Neural progenitor cell (in vitro differentiated cells): Measurements from ENCODE around the gene KLF9. TPM values are rescaled to one million over a fixed set of nuclear protein-coding genes. Genes with fewer than 3 reads are reported as not detected.
A peak's percentile ranks its signal among the peaks of the same experiment; 100 is the strongest.

Experiments used
- DNase-seq: peaks from one replicate; pipeline ENCODE4 v3.0.0-alpha.2; 2016; ENCODE audit warnings: low spot score
- H2AFZ ChIP-seq: fragments of 200-600 bp; sonication (generic); replicated peaks from 2 replicates; pipeline ENCODE4 v1.6.1; 2016; ENCODE audit warnings: antibody characterized with exemption
- H3F3A ChIP-seq: fragments of 200-600 bp; sonication (generic); 2 replicates; pipeline ENCODE4 v1.6.1; 2016; ENCODE audit warnings: antibody characterized with exemption, low read depth
- H3K27ac ChIP-seq: fragments of 200-600 bp; sonication (generic); 2 replicates; pipeline ENCODE4 v1.5.1; 2016; ENCODE audit warnings: mild to moderate bottlenecking
- H3K27me3 ChIP-seq: fragments of 200-600 bp; sonication (generic); 2 replicates; pipeline ENCODE4 v1.6.1; 2016; ENCODE audit warnings: mild to moderate bottlenecking, moderate library complexity
- H3K36me3 ChIP-seq: fragments of 200-600 bp; sonication (generic); 2 replicates; pipeline ENCODE4 v1.5.1; 2016
- H3K4me1 ChIP-seq: fragments of 200-600 bp; sonication (generic); 2 replicates; pipeline ENCODE4 v1.6.1; 2016; ENCODE audit warnings: mixed run types
- H3K4me2 ChIP-seq: fragments of 200-600 bp; sonication (generic); 2 replicates; pipeline ENCODE4 v1.6.1; 2016
- H3K4me3 ChIP-seq: fragments of 200-600 bp; sonication (generic); 2 replicates; pipeline ENCODE4 v1.5.1; 2016
- H3K79me2 ChIP-seq: fragments of 200-600 bp; sonication (generic); 2 replicates; pipeline ENCODE4 v1.6.1; 2016; ENCODE audit warnings: low read depth
- H3K9ac ChIP-seq: fragments of 200-600 bp; sonication (generic); 2 replicates; pipeline ENCODE4 v1.6.1; 2016
- H3K9me3 ChIP-seq: fragments of 200-600 bp; sonication (generic); 2 replicates; pipeline ENCODE4 v1.5.1; 2016; ENCODE audit warnings: low read depth
- H4K20me1 ChIP-seq: fragments of 200-600 bp; sonication (generic); 2 replicates; pipeline ENCODE4 v1.6.1; 2016; ENCODE audit warnings: low read depth
- H3K27ac Mint-ChIP-seq: 3 replicates; pipeline ENCODE4 v1.8.0; 2021; ENCODE audit warnings: mixed read lengths
- H3K27me3 Mint-ChIP-seq: 2 replicates; pipeline ENCODE4 v1.8.0; 2022; ENCODE audit warnings: low read depth, mild to moderate bottlenecking, inconsistent platforms, moderate library complexity, mixed read lengths; ENCODE audit not compliant: insufficient read depth
- H3K36me3 Mint-ChIP-seq: 3 replicates; pipeline ENCODE4 v1.8.0; 2021; ENCODE audit warnings: mixed read lengths
- H3K4me1 Mint-ChIP-seq: 3 replicates; pipeline ENCODE4 v1.8.0; 2021; ENCODE audit warnings: mixed read lengths
- H3K4me3 Mint-ChIP-seq: 3 replicates; pipeline ENCODE4 v1.8.0; 2021; ENCODE audit warnings: mild to moderate bottlenecking, moderate library complexity, mixed read lengths
- H3K9me3 Mint-ChIP-seq: 3 replicates; pipeline ENCODE4 v1.8.0; 2020; ENCODE audit warnings: mixed read lengths
- CTCF ChIP-seq: fragments of 200-600 bp; sonication (generic); IDR thresholded peaks from 2 replicates; pipeline ENCODE4 v1.5.1; 2017; ENCODE audit warnings: antibody characterized with exemption, mild to moderate bottlenecking
- EZH2 ChIP-seq: fragments of 200-600 bp; sonication (generic); IDR thresholded peaks from 2 replicates; pipeline ENCODE4 v1.6.1; 2017; ENCODE audit warnings: antibody characterized with exemption, mild to moderate bottlenecking, moderate library complexity
- EZH2phosphoT487 ChIP-seq: fragments of 200-600 bp; sonication (generic); IDR thresholded peaks from 2 replicates; pipeline ENCODE4 v1.6.1; 2017; ENCODE audit warnings: antibody characterized with exemption
- total RNA-seq: library from RNA; depleted of rRNA; stranded (reverse); fragments of >200 nt; gene quantifications from 2 replicates; pipeline ENCODE4 v1.2.3, GENCODE V29; 2015; ENCODE audit warnings: low replicate concordance

Gene KLF9
- total RNA-seq, 1 donor from 2014 or later = 0.41 TPM

- Mint-ChIP-seq H3K4me1 (peaks cover 5% of the 10 kb centered on the region), H3K9me3 (no peaks in the 10 kb centered on the region), H3K27ac (no peak overlapping the region), H3K36me3 (no peaks in the 10 kb centered on the region), H3K27me3 (peaks cover 4% of the 10 kb centered on the region), H3K4me3 (no peak overlapping the region)
- Histone ChIP-seq H3K4me2 (peak overlapping the region; percentile 40), H2AFZ (no peak overlapping the region), H3K9me3 (no peaks in the 10 kb centered on the region), H3K4me1 (peaks cover 10% of the 10 kb centered on the region), H4K20me1 (no peaks in the 10 kb centered on the region), H3K4me3 (no peak overlapping the region), H3K9ac (no peak overlapping the region), H3F3A (peaks cover 4% of the 10 kb centered on the region), H3K27ac (no peak overlapping the region), H3K36me3 (no peaks in the 10 kb centered on the region), H3K27me3 (no peaks in the 10 kb centered on the region), H3K79me2 (no peaks in the 10 kb centered on the region)
- TF ChIP-seq CTCF (no peak), EZH2 (no peak), EZH2phosphoT487 (no peak)
- no peak for DNase-seq
These were observed 23.5 kb downstream of the KLF9 start for GRCh38 chr9:70390933-70391341.

GRCh38 chr9:70389621-70390266 lies 24.7 kb downstream of the KLF9 start:
- Mint-ChIP-seq H3K36me3 (no peaks in the 10 kb centered on the region), H3K27me3 (peaks cover 4% of the 10 kb centered on the region), H3K9me3 (no peaks in the 10 kb centered on the region), H3K4me1 (peaks cover 7% of the 10 kb centered on the region), H3K27ac (no peak overlapping the region), H3K4me3 (peak overlapping the region; percentile 50)
- Histone ChIP-seq H2AFZ (no peak overlapping the region), H3K4me2 (no peak overlapping the region), H3K4me1 (peaks cover 10% of the 10 kb centered on the region), H3K27ac (no peak overlapping the region), H3K27me3 (no peaks in the 10 kb centered on the region), H3K79me2 (no peaks in the 10 kb centered on the region), H3F3A (peaks cover 4% of the 10 kb centered on the region), H3K36me3 (no peaks in the 10 kb centered on the region), H3K9me3 (no peaks in the 10 kb centered on the region), H3K9ac (no peak overlapping the region), H4K20me1 (no peaks in the 10 kb centered on the region), H3K4me3 (no peak overlapping the region)
- DNase-seq = peak; percentile 26
- TF ChIP-seq EZH2phosphoT487 (no peak), EZH2 (no peak), CTCF (no peak)

- Mint-ChIP-seq H3K9me3 (no peaks in the 10 kb centered on the region), H3K27me3 (peaks cover 4% of the 10 kb centered on the region), H3K4me3 (no peak overlapping the region), H3K36me3 (no peaks in the 10 kb centered on the region), H3K4me1 (peaks cover 7% of the 10 kb centered on the region), H3K27ac (no peak overlapping the region)
- Histone ChIP-seq H3K27ac (no peak overlapping the region), H2AFZ (no peak overlapping the region), H3K4me2 (no peak overlapping the region), H3K27me3 (no peaks in the 10 kb centered on the region), H3K9me3 (no peaks in the 10 kb centered on the region), H3K79me2 (no peaks in the 10 kb centered on the region), H4K20me1 (no peaks in the 10 kb centered on the region), H3K9ac (no peak overlapping the region), H3K4me1 (peaks cover 10% of the 10 kb centered on the region), H3K36me3 (no peaks in the 10 kb centered on the region), H3K4me3 (no peak overlapping the region), H3F3A (peaks cover 4% of the 10 kb centered on the region)
- TF ChIP-seq EZH2phosphoT487 (no peak), CTCF (no peak), EZH2 (no peak)
- DNase-seq = no peak
These were observed 25.3 kb downstream of the KLF9 start for GRCh38 chr9:70389188-70389587.
